ENCODE measurements around the gene IGFBP2.

IGFBP2 gene

DNA sequence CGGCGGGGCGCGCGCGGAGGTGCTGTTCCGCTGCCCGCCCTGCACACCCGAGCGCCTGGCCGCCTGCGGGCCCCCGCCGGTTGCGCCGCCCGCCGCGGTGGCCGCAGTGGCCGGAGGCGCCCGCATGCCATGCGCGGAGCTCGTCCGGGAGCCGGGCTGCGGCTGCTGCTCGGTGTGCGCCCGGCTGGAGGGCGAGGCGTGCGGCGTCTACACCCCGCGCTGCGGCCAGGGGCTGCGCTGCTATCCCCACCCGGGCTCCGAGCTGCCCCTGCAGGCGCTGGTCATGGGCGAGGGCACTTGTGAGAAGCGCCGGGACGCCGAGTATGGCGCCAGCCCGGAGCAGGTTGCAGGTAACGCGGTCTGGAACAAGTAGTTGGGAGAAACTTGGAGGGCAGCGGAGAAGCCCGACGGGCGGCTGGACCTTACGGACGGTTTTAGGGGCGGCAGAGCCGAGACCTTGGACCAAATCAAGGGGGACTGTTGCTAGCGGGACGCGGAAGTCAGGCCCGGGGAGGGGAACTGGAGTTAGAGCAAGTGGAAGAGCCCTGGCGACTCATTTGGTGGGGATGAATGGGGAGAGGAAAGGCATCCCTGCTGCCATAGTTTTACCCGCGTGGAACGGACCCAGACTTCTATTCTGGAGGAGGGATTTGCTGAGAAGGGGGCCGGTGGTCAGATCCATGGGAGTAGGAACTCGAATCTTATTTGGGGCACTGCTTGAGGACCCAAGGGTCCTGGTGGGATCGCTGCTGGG, 573 bp downstream of the IGFBP2 start:
- no peaks in the 10 kb centered on the region for H3K9me3 ChIP-seq (replicated peaks; ENCODE audit: low read length)
- peaks cover 29% of the 10 kb centered on the region for H3K27me3 ChIP-seq (ENCODE audit: control insufficient read depth, insufficient read depth, low read length)
- H3K36me3 ChIP-seq (ENCODE audit: insufficient read depth, low read length): no peaks in the 10 kb centered on the region
- peak overlapping the region; percentile 79 for H3K9ac ChIP-seq (ENCODE audit: low read depth, low read length)
- peaks cover 34% of the 10 kb centered on the region for H3K4me1 ChIP-seq (ENCODE audit: control insufficient read depth, insufficient read depth, low read length)
- H3K4me2 ChIP-seq (ENCODE audit: low read length): peak overlapping the region; percentile 89
- peak overlapping the region; percentile 81 for H3K4me3 ChIP-seq (ENCODE audit: low read length)

DNA sequence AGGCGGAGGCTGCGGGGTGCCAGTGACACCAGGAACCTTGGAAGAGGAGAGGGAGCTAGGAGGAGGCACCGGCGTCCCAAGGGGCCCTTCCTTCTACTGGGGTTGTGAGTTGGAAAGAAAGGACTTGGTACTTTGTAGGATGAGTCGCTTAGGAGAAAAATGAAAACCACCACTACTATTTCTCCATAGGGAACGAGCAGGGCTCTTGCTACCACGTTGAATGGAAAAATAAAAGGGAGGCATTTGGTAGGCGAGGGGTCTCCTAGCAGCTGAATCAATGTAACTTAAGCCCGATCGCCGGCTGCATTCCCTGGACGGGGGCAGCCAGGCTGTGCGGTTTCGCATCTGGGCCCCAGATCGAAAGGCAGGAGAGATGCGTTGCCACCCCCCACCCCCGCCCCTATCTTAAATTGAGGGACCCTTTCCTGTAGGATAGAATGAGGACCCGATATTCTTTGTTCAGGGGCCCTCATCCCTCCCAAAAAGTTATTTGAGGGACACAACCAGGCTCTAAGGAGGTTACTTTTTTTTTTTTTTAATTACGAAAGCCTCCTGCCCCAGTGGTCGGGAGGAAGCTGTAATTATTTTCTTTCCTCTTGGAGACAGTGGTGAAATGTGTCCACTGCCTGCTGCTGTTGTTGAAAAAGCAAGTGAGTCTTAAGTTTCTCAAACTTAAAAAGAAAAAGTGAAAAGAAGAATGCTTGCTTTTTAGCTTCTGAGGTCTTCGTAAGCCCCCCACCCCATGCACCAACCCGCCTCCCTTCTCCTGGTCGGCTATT, 1.3 kb downstream of the IGFBP2 start:
- peaks cover 4% of the 10 kb centered on the region for H3K36me3 ChIP-seq (ENCODE audit: insufficient read depth, low read length)
- H3K9ac ChIP-seq (ENCODE audit: low read depth, low read length): peak overlapping the region; percentile 79
- peak overlapping the region; percentile 89 for H3K4me2 ChIP-seq (ENCODE audit: low read length)
- peaks cover 34% of the 10 kb centered on the region for H3K4me1 ChIP-seq (ENCODE audit: control insufficient read depth, insufficient read depth, low read length)
- peaks cover 29% of the 10 kb centered on the region for H3K27me3 ChIP-seq (ENCODE audit: control insufficient read depth, insufficient read depth, low read length)
- H3K9me3 ChIP-seq (replicated peaks; ENCODE audit: low read length): no peaks in the 10 kb centered on the region
- H3K4me3 ChIP-seq (ENCODE audit: low read length): peak overlapping the region; percentile 81

DNA sequence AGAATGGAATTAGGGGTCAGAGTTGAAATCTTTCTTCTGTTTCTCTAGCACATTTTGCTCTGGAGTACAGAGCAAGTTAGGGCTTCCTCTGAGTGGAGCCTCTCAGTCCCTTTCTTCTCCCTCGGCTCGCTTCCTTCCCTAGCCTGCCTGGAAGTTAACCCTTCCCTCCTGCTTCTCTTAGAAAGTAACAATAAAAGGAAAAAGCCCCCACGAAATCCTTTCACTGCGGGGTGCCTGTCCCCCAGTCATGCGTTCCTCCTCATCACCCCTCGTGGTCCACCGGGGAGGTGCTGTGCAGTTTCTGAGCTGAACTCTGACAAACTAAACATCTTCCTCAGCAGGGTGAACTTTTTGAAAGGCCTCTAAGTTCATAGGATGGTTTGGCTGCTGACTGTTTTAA, 2.0 kb downstream of the IGFBP2 start:
- H3K9ac ChIP-seq (ENCODE audit: low read depth, low read length): peak overlapping the region; percentile 79
- H3K4me3 ChIP-seq (ENCODE audit: low read length): peak overlapping the region; percentile 81
- peaks cover 25% of the 10 kb centered on the region for H3K27me3 ChIP-seq (ENCODE audit: control insufficient read depth, insufficient read depth, low read length)
- H3K9me3 ChIP-seq (replicated peaks; ENCODE audit: low read length): no peaks in the 10 kb centered on the region
- H3K4me2 ChIP-seq (ENCODE audit: low read length): peak overlapping the region; percentile 89
- peaks cover 4% of the 10 kb centered on the region for H3K36me3 ChIP-seq (ENCODE audit: insufficient read depth, low read length)
- H3K4me1 ChIP-seq (ENCODE audit: control insufficient read depth, insufficient read depth, low read length): peaks cover 34% of the 10 kb centered on the region

DNA sequence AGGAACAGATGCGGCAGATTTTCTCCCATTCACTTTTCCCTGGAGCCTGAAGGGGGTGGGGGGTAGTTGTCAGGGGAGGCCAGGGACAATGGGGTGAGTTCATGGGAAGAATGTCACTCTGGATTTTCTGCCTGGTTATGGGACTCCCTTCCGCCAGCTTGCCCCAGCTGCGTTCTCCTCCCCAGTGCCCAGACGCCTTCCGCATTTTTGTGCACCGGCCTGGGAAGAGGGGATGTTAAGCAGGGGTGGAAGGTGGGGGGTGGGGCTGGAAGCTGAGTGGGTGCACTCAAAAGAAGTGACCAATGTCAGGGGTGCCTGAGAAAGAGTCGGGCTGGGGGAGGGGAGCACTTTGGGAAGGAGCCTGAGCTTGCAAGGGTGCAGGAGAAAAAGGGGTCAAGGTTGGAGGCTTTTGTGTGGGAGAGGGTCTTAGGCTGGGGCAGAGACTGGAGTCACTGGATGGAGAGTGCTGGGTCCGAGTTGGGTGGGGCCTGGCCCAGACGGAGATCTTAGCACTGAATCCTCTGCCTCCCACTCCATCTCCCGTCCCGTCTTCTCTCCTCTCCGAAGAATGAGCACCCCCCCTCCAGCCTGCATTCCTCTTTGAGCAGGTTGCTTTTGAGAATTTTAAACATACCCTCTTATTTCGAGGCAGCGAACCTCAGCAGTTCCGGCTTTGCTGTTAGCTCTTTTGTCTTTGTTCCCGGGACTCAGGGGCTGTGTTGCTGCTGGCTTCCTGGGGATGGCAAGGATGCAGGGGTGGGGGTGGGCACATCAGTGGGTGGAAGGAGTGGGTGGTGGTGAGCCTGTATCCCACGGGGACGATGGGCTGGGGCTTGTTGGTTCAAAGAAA, 2.7 kb downstream of the IGFBP2 start:
- Histone ChIP-seq H3K9ac (ENCODE audit: low read depth, low read length) (peak overlapping the region; percentile 79), H3K4me2 (ENCODE audit: low read length) (peak overlapping the region; percentile 89), H3K9me3 (replicated peaks; ENCODE audit: low read length) (no peaks in the 10 kb centered on the region), H3K36me3 (ENCODE audit: insufficient read depth, low read length) (peaks cover 10% of the 10 kb centered on the region), H3K4me3 (ENCODE audit: low read length) (peak overlapping the region; percentile 81), H3K4me1 (ENCODE audit: control insufficient read depth, insufficient read depth, low read length) (peaks cover 34% of the 10 kb centered on the region), H3K27me3 (ENCODE audit: control insufficient read depth, insufficient read depth, low read length) (peaks cover 22% of the 10 kb centered on the region)

DNA sequence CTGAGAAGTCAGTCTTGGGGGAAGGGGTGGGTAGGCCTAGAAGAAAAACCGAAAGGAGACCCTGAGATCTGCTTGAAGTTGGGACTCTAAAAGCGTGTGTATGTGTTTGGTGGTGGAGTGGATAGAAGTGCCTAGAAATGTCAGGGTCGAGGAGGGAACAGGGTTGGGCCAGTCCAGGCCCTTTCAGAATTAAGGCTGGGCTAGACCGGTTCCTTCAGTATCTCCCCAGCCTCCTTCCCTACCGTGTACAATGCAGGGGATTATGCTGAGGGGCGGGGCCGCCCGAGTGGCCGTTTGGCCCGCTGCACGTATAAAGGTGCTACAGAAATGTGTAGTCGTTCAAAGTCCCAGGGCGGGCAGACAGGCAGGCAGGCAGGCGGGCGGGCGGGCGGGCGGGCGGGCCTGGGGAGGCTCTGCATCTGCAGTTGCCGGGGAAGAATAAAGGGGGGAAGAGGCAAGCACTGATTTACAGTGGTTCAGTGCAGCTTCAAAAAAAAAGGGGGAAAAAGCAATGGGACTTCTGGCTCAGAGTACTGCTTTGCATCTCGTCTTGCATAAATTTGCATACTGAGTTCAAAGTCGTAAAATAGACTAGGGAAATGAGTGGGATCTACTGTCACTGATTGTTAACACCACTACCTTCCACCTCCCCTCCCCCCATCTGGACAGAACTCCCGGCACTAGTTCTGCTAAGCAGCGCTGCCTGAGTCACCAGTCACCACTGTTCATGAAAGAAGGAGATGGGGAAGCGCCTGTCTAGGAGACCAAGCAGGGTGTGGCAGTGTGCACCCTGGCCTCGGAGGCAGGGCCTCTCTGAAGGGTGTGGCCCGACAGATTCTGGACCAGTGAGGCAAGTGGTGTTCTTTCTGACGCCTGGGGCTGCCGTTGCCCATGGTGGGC, 3.6 kb downstream of the IGFBP2 start:
- H3K27me3 ChIP-seq (ENCODE audit: control insufficient read depth, insufficient read depth, low read length): peaks cover 22% of the 10 kb centered on the region
- peak overlapping the region; percentile 79 for H3K9ac ChIP-seq (ENCODE audit: low read depth, low read length)
- H3K4me1 ChIP-seq (ENCODE audit: control insufficient read depth, insufficient read depth, low read length): peaks cover 34% of the 10 kb centered on the region
- peak overlapping the region; percentile 89 for H3K4me2 ChIP-seq (ENCODE audit: low read length)
- H3K9me3 ChIP-seq (replicated peaks; ENCODE audit: low read length): no peaks in the 10 kb centered on the region
- H3K36me3 ChIP-seq (ENCODE audit: insufficient read depth, low read length): peaks cover 15% of the 10 kb centered on the region
- H3K4me3 ChIP-seq (ENCODE audit: low read length): peak overlapping the region; percentile 81

DNA sequence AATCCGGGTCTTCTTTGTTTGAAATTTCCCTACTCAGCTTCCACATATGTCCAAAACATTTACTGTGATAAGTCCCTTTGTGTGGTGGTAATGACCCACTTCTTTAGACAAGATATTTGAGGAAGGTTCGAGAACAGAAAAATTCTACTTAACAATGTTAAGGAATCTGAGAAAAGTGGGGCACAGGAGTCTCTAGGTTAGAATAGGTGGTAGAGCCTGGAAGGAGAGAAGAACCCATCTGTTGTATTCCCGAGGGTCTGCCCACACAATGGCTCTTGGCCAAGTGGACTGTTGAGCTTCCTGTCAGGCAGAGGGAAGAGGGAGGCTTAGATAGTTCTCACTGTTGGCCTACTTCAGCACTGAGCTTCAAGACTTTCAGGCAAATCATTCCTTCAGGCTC, 4.3 kb downstream of the IGFBP2 start:
- Histone ChIP-seq H3K9ac (ENCODE audit: low read depth, low read length) (no peak overlapping the region), H3K4me1 (ENCODE audit: control insufficient read depth, insufficient read depth, low read length) (peaks cover 34% of the 10 kb centered on the region), H3K4me3 (ENCODE audit: low read length) (no peak overlapping the region), H3K36me3 (ENCODE audit: insufficient read depth, low read length) (peaks cover 15% of the 10 kb centered on the region), H3K9me3 (replicated peaks; ENCODE audit: low read length) (no peaks in the 10 kb centered on the region), H3K4me2 (ENCODE audit: low read length) (peak overlapping the region; percentile 30), H3K27me3 (ENCODE audit: control insufficient read depth, insufficient read depth, low read length) (peaks cover 17% of the 10 kb centered on the region)

DNA sequence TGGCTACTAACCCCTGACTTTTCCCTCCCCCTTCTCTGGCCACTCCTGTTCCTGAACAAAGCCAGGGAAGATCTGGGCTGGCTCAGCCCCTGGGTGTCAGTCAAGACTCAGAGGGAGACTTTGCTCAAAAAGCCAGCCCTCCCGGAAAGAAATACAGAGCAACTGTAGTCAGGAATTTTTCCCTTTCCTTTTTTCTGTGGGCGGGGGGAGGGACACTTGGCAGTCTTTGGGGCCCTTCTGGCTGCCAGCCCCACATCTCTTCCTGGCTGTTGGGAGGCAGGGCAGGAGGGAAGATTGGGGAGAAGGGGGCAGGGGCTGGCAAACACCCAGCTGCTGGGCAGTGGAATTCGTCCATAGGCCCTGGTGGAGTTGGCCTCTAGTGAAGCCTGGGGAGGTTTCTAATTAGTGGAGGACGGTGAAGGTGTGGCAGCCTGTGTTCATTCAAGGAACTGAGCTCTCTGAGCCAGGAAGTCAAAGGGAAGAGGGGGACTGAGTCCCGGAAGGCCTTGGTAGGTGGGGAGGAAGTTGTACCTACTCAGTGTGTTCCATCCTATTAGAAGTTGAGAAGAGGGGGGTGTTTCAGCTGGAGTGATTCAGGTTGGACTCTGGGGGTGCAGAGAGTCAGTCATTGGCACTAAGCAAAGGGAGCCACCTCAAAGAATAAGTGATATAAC, 10.9 kb downstream of the IGFBP2 start:
- Histone ChIP-seq H3K9me3 (replicated peaks; ENCODE audit: low read length) (no peaks in the 10 kb centered on the region), H3K4me1 (ENCODE audit: control insufficient read depth, insufficient read depth, low read length) (peaks cover 24% of the 10 kb centered on the region), H3K4me2 (ENCODE audit: low read length) (peak overlapping the region; percentile 6), H3K36me3 (ENCODE audit: insufficient read depth, low read length) (peaks cover 24% of the 10 kb centered on the region), H3K4me3 (ENCODE audit: low read length) (no peak overlapping the region), H3K27me3 (ENCODE audit: control insufficient read depth, insufficient read depth, low read length) (no peaks in the 10 kb centered on the region), H3K9ac (ENCODE audit: low read depth, low read length) (no peak overlapping the region)

DNA sequence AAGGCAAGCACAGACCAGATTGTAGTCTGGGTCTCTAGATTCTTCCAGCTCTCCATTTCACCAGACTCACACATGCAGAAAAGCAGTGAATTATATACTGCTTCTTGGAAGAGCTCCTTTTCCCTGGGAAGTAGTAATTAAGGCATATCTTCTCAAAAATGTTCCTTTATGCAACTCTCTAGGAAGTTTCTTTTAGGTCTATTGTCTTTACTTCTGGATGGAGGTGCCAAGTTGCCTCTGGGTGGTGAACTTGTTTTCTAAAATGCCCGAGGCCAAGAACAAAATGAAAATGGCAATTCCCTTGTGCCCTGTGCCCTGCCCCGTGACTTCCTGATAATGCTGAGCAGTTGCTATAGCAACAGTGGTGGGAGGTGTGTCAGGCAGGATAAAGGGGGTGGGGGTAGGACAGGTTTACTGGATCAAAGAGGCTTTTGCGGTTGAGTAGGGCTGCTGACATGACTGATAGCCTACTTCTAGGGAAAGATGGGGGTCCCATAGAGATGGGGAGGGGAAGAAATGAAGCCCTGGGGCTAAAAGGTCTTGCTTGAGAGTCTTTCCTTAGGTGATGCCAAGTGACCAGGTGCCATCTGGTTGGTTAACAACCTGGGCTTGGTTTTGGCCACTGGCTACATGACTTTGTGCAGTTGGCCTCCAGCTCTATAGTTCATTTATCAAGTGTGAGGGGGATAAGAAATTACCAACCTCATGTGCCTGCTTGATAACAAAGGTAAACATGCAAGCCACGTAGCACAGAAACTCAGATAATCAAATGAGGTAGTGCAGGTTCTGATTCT, 11.8 kb downstream of the IGFBP2 start:
- Histone ChIP-seq H3K9ac (ENCODE audit: low read depth, low read length) (no peak overlapping the region), H3K27me3 (ENCODE audit: control insufficient read depth, insufficient read depth, low read length) (no peaks in the 10 kb centered on the region), H3K4me3 (ENCODE audit: low read length) (no peak overlapping the region), H3K4me1 (ENCODE audit: control insufficient read depth, insufficient read depth, low read length) (peaks cover 27% of the 10 kb centered on the region), H3K9me3 (replicated peaks; ENCODE audit: low read length) (no peaks in the 10 kb centered on the region), H3K36me3 (ENCODE audit: insufficient read depth, low read length) (peaks cover 22% of the 10 kb centered on the region), H3K4me2 (ENCODE audit: low read length) (no peak overlapping the region)

DNA sequence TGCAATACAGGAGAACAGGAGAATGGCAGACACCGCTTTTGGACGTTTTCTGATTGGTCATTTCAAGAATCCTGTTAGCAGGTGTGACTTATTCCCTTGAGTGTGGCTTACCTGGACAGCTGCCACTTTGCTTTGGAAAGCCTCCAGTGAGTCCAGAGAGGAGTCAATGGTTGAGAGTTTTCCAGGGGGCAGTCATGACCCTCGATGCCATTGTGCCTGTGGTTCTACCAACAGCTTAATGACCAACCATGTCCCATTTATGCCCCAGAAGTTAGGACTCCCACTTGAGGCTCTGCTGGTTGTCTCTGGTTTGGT, 12.4 kb downstream of the IGFBP2 start:
- Histone ChIP-seq H3K9ac (ENCODE audit: low read depth, low read length) (no peak overlapping the region), H3K9me3 (replicated peaks; ENCODE audit: low read length) (no peaks in the 10 kb centered on the region), H3K4me1 (ENCODE audit: control insufficient read depth, insufficient read depth, low read length) (peaks cover 29% of the 10 kb centered on the region), H3K27me3 (ENCODE audit: control insufficient read depth, insufficient read depth, low read length) (no peaks in the 10 kb centered on the region), H3K36me3 (ENCODE audit: insufficient read depth, low read length) (peaks cover 19% of the 10 kb centered on the region), H3K4me2 (ENCODE audit: low read length) (no peak overlapping the region), H3K4me3 (ENCODE audit: low read length) (no peak overlapping the region)

DNA sequence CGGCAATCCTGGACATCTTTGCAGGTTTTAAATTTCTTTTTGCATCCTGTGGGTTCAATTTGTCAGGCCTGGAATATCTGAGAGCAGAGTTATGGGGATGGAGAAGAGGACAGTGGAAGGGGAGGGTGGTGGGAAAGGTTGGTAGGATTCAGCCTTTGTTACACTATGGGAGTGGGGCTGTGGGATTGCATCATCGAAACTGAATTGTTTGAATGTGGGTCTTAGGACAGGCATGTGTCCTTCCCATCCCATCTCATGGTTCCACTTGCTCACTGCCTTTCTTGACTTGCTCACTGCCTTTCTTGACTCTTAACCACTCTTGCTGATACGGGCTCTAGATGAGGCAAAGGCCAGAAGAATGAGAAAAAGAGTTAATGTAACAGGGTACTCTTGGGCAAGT, 12.9 kb downstream of the IGFBP2 start:
- Histone ChIP-seq H3K9ac (ENCODE audit: low read depth, low read length) (no peak overlapping the region), H3K36me3 (ENCODE audit: insufficient read depth, low read length) (peaks cover 14% of the 10 kb centered on the region), H3K4me2 (ENCODE audit: low read length) (no peak overlapping the region), H3K4me1 (ENCODE audit: control insufficient read depth, insufficient read depth, low read length) (peaks cover 34% of the 10 kb centered on the region), H3K9me3 (replicated peaks; ENCODE audit: low read length) (no peaks in the 10 kb centered on the region), H3K4me3 (ENCODE audit: low read length) (no peak overlapping the region), H3K27me3 (ENCODE audit: control insufficient read depth, insufficient read depth, low read length) (no peaks in the 10 kb centered on the region)
